ENCODE data around the gene PRELID3B. TPM values are rescaled to one million over a fixed set of nuclear protein-coding genes. Genes with fewer than 3 reads are reported as not detected.

PRELID3B gene
- total and polyA plus RNA-seq, 2 of the 13 experiments (the other 11 are each of a cell fraction or from before 2014, with no cell fraction given): 23.3 to 42.6 TPM

GRCh38 chr20:59015812-59016711, 26.5 kb downstream of the PRELID3B start:
- H3K27me3 ChIP-seq (ENCODE audit: control insufficient read depth in 1 of 2, insufficient read depth in 2 of 2, low read length in 2 of 2): no peaks in the 10 kb centered on the region
- H3K4me1 ChIP-seq (ENCODE audit: insufficient read depth, low read length): peaks cover 83% of the 10 kb centered on the region
- DNase-seq (ENCODE audit: low spot score) (peak; percentile 97), FAIRE-seq (peak; percentile 91), ATAC-seq (peak; percentile 86)
- H3K79me2 ChIP-seq (ENCODE audit: insufficient read depth, low read length): peaks cover 15% of the 10 kb centered on the region
- H3K4me2 ChIP-seq (ENCODE audit: low read depth, low read length): peak overlapping the region; percentile 66
- no peak overlapping the region for H2AFZ ChIP-seq (ENCODE audit: low read length)
- in situ Hi-C loops (cut with HindIII; ENCODE audit: extremely low pct_ligation_motif_present, low pct_unique_long_range_greater_than_20kb): no loop called here
- peak overlapping the region in 2 of 3 experiments; percentile 16 to 51; a peak in 4 of 6 replicates for H3K4me3 ChIP-seq (replicated peaks in 1 of 3; ENCODE audit: insufficient read depth in 1 of 3, low read depth in 2 of 3, low read length in 3 of 3)
- 25% methylated on average over 15 of the region's 16 CpGs for WGBS (ENCODE audit: low lambda C conversion rate)
- no peaks in the 10 kb centered on the region; a peak in 1 of 5 replicates for H3K36me3 ChIP-seq (replicated peaks in 1 of 2; ENCODE audit: control insufficient read depth in 1 of 2, insufficient read depth in 2 of 2, low read length in 2 of 2)
- peak overlapping the region; percentile 42 for H3K27ac ChIP-seq (ENCODE audit: extremely low read length, insufficient read depth, low read length)
- no peaks in the 10 kb centered on the region for H4K20me1 ChIP-seq (ENCODE audit: insufficient read depth, low read length)
- CTCF ChIA-PET (ENCODE audit: low intra/inter-chr PET ratio, low total read pairs): no interaction called here
- intact Hi-C loops (cut with micrococcal nuclease; ENCODE audit: unreplicated experiment): loop anchor here (1.0 to 5.0 kb wide), 3 partner anchors 11 to 34 kb away; partner anchors contain the start of genes ATP5F1E and NELFCD
- H3K9me3 ChIP-seq (ENCODE audit: low read length): no peaks in the 10 kb centered on the region
- POLR2A ChIA-PET: interaction anchor here (0.7 to 7.7 kb wide), 8 partner anchors 9 to 34 kb away, joined by 3 to 61 read pairs (median 9); partner anchors contain the start of genes ATP5F1E and NELFCD
- no TSS peak for BruUV-seq (replicated peaks)
- 0 out of 2 replicates have a peak overlapping the region, but pooled peaks have one; percentile 19 for H3K9ac ChIP-seq (ENCODE audit: insufficient read depth, low read depth, low read length)
- TF ChIP-seq ZNF703 (CRISPR knock-in tag; IDR thresholded peaks at IDR 0.05; ENCODE audit: borderline replicate concordance) (no peak), SP1 (IDR thresholded peaks at IDR 0.05) (no peak), SP1 (CRISPR knock-in tag; IDR thresholded peaks at IDR 0.05) (peak; percentile 50; the same call in 1 of the 2 replicates), GPN1 (CRISPR knock-in tag; IDR thresholded peaks at IDR 0.05; ENCODE audit: borderline replicate concordance) (no peak), KLF13 (CRISPR knock-in tag; IDR thresholded peaks at IDR 0.05) (no peak), ZNF232 (CRISPR knock-in tag; IDR thresholded peaks at IDR 0.05; ENCODE audit: borderline replicate concordance) (no peak; the same call in 1 of the 2 replicates), IRF9 (CRISPR knock-in tag; IDR thresholded peaks at IDR 0.05; ENCODE audit: borderline replicate concordance) (no peak), HINFP (CRISPR knock-in tag; IDR thresholded peaks at IDR 0.05; ENCODE audit: low read depth) (0 out of 2 replicates have a peak, but pooled peaks have one; percentile 30), MAFG (CRISPR knock-in tag; IDR thresholded peaks at IDR 0.05) (no peak), ZNF441 (CRISPR knock-in tag; IDR thresholded peaks at IDR 0.05; ENCODE audit: borderline replicate concordance) (0 out of 2 replicates have a peak, but pooled peaks have one; percentile 70), ZEB1 (IDR thresholded peaks at IDR 0.05; ENCODE audit: insufficient replicate concordance, low read depth) (peak; percentile 93), HNRNPH1 (optimal IDR thresholded peaks at IDR 0.05; ENCODE audit: low read depth, low read length) (no peak), KDM5A (IDR thresholded peaks at IDR 0.05; ENCODE audit: borderline replicate concordance, low read length) (no peak), ZNF382 (CRISPR knock-in tag; IDR thresholded peaks at IDR 0.05; ENCODE audit: borderline replicate concordance) (no peak), KLF12 (CRISPR knock-in tag; IDR thresholded peaks at IDR 0.05; ENCODE audit: borderline replicate concordance) (no peak; the same call in 1 of the 2 replicates), ZNF207 (IDR thresholded peaks at IDR 0.05; ENCODE audit: borderline replicate concordance) (no peak), HNRNPLL (IDR thresholded peaks at IDR 0.05; ENCODE audit: low read depth, low read length, poor library complexity, severe bottlenecking) (no peak), ZNF33B (CRISPR knock-in tag; IDR thresholded peaks at IDR 0.05) (no peak), JUNB (CRISPR knock-in tag; IDR thresholded peaks at IDR 0.05; ENCODE audit: borderline replicate concordance) (no peak; the same call in 1 of the 2 replicates), ZMAT3 (CRISPR knock-in tag; conservative IDR thresholded peaks at IDR 0.05) (peak; percentile 77; the same call in 1 of the 2 replicates), NFIB (CRISPR knock-in tag; IDR thresholded peaks at IDR 0.05; ENCODE audit: borderline replicate concordance) (no peak)

Data from HepG2 (cell line).